Hematopoietic multipotent progenitor cell (in vitro differentiated cells): ENCODE data around the gene CDK14. TPM values are rescaled to one million over a fixed set of nuclear protein-coding genes. Genes with fewer than 3 reads are reported as not detected.

ENCODE experiments used
- DNase-seq, 3 donors: peaks; one replicate each; pipeline ENCODE4 v3.0.0-alpha.2; 2011 to 2015; ENCODE audit warnings: low read depth in 2 of 3, low spot score in 2 of 3
- total RNA-seq: library from RNA; depleted of rRNA; stranded (reverse); fragments of >200 nt; gene quantifications from one replicate; pipeline ENCODE4 v1.2.3, GENCODE V29; 2012

The CDK14 gene
- total RNA-seq, 1 donor, result 7.5 TPM

- DNase-seq, result no peak
Observed at GRCh38 chr7:91126762-91127161, 530.6 kb downstream of the CDK14 start.

- no peak for DNase-seq
Observed at GRCh38 chr7:91127325-91127724, 531.2 kb downstream of the CDK14 start.

- no peak for DNase-seq
Observed at GRCh38 chr7:91127959-91128358, 531.8 kb downstream of the CDK14 start.

GRCh38 chr7:91128683-91129348 is 532.7 kb downstream of the CDK14 start:
- DNase-seq, result no peak

GRCh38 chr7:91135300-91135699 is 539.2 kb downstream of the CDK14 start:
- no peak for DNase-seq

- DNase-seq, result no peak
Observed at GRCh38 chr7:91135703-91136430, 539.7 kb downstream of the CDK14 start.

- DNase-seq, result no peak
Observed at GRCh38 chr7:91137153-91137787, 541.1 kb downstream of the CDK14 start.

- no peak for DNase-seq
Observed at GRCh38 chr7:91137788-91138368, 541.8 kb downstream of the CDK14 start.

GRCh38 chr7:91140286-91140685 is 544.2 kb downstream of the CDK14 start:
- DNase-seq, result no peak

GRCh38 chr7:91140982-91141381 is 544.9 kb downstream of the CDK14 start:
- no peak for DNase-seq

GRCh38 chr7:91142743-91143142 is 546.6 kb downstream of the CDK14 start:
- DNase-seq, result no peak

GRCh38 chr7:91149341-91150246 is 553.5 kb downstream of the CDK14 start:
- no peak for DNase-seq

GRCh38 chr7:91151916-91152315 is 555.8 kb downstream of the CDK14 start:
- DNase-seq, result no peak

GRCh38 chr7:91156316-91157185 is 560.4 kb downstream of the CDK14 start:
- no peak for DNase-seq

- no peak for DNase-seq
Observed at GRCh38 chr7:91157579-91158320, 561.6 kb downstream of the CDK14 start.

GRCh38 chr7:91162436-91162835 is 566.3 kb downstream of the CDK14 start:
- no peak for DNase-seq

- DNase-seq, result no peak
Observed at GRCh38 chr7:91164506-91164905, 568.4 kb downstream of the CDK14 start.

GRCh38 chr7:91165006-91165845 is 569.1 kb downstream of the CDK14 start:
- DNase-seq, result peak in 1 of 3 donors; percentile 1
